Hepatocyte (in vitro differentiated cells): ENCODE measurements around the gene DGKI. TPM values are rescaled to one million over a fixed set of nuclear protein-coding genes. Genes with fewer than 3 reads are reported as not detected.

Experiments
- DNase-seq: peaks from one replicate; pipeline ENCODE4 v3.0.0-alpha.2; 2016; ENCODE audit warnings: low spot score
- H2AFZ ChIP-seq: fragments of 200-600 bp; sonication (generic); 2 replicates; pipeline ENCODE4 v1.6.0; 2016; ENCODE audit warnings: antibody characterized with exemption, mild to moderate bottlenecking
- H3K27ac ChIP-seq: fragments of 200-600 bp; sonication (generic); 2 replicates; pipeline ENCODE4 v1.5.1; 2016; ENCODE audit warnings: mild to moderate bottlenecking
- H3K27me3 ChIP-seq: fragments of 200-600 bp; sonication (generic); 2 replicates; pipeline ENCODE4 v1.6.1; 2016
- H3K36me3 ChIP-seq: fragments of 200-600 bp; sonication (generic); replicated peaks from 2 replicates; pipeline ENCODE4 v1.5.1; 2016; ENCODE audit warnings: low read depth; ENCODE audit not compliant: insufficient read depth
- H3K4me1 ChIP-seq: fragments of 200-600 bp; sonication (generic); 2 replicates; pipeline ENCODE4 v1.5.1; 2016; ENCODE audit warnings: mild to moderate bottlenecking, moderate library complexity; ENCODE audit not compliant: insufficient read depth
- H3K4me2 ChIP-seq: fragments of 200-600 bp; sonication (generic); 2 replicates; pipeline ENCODE4 v1.6.0; 2016
- H3K4me3 ChIP-seq: fragments of 200-600 bp; sonication (generic); 2 replicates; pipeline ENCODE4 v1.5.1; 2016; ENCODE audit warnings: mild to moderate bottlenecking
- H3K79me2 ChIP-seq: fragments of 200-600 bp; sonication (generic); 2 replicates; pipeline ENCODE4 v1.6.0; 2017; ENCODE audit warnings: mild to moderate bottlenecking
- H3K9me2 ChIP-seq: fragments of 200-600 bp; sonication (generic); replicated peaks from 2 replicates; pipeline ENCODE4 v1.6.0; 2017; ENCODE audit warnings: mild to moderate bottlenecking; ENCODE audit not compliant: insufficient read depth
- H3K9me3 ChIP-seq: fragments of 200-600 bp; sonication (generic); 2 replicates; pipeline ENCODE4 v1.5.1; 2016; ENCODE audit warnings: low read depth, mild to moderate bottlenecking
- H4K20me1 ChIP-seq: fragments of 200-600 bp; sonication (generic); 2 replicates; pipeline ENCODE4 v1.6.0; 2016; ENCODE audit warnings: mild to moderate bottlenecking; ENCODE audit not compliant: insufficient read depth, poor library complexity, severe bottlenecking
- EZH2 ChIP-seq: fragments of 200-600 bp; sonication (generic); IDR thresholded peaks from 2 replicates; pipeline ENCODE4 v1.6.1; 2016; ENCODE audit warnings: antibody characterized with exemption, mild to moderate bottlenecking, borderline replicate concordance
- EZH2phosphoT487 ChIP-seq: fragments of 200-600 bp; sonication (generic); IDR thresholded peaks from one replicate; pipeline ENCODE4 v1.6.1; 2018; ENCODE audit warnings: antibody characterized with exemption, mild to moderate bottlenecking, low read depth, moderate library complexity; ENCODE audit not compliant: unreplicated experiment, severe bottlenecking
- WGBS: methylation state at CpG from one replicate; pipeline ENCODE4 v1.1.6; 2016; ENCODE audit warnings: low lambda C conversion rate; ENCODE audit errors: missing lambda C conversion rate; 5-methylcytosine and 5-hydroxymethylcytosine counted together
- polyA plus RNA-seq: library from polyadenylated mRNA; unstranded; fragments of >200 nt; fragmentation: Nextera tagmentation; extraction: Ambion mirVana; gene quantifications from 2 replicates; pipeline ENCODE4 v1.2.1, GENCODE V29; 2016
- total RNA-seq: library from RNA; depleted of rRNA; stranded (reverse); fragments of >200 nt; gene quantifications from 2 replicates; pipeline ENCODE4 v1.2.3, GENCODE V29; 2014
- TF ChIP-seq, protein P1 (sequence below): fragments of 200-600 bp; sonication (generic); IDR thresholded peaks from 2 replicates; pipeline ENCODE4 v1.5.1; 2016; ENCODE audit warnings: antibody characterized with exemption, mild to moderate bottlenecking; ENCODE audit not compliant: poor library complexity

The DGKI gene
- total and polyA plus RNA-seq, 2 experiments from 2014 or later, result 0.47 to 1.8 TPM

DNA sequence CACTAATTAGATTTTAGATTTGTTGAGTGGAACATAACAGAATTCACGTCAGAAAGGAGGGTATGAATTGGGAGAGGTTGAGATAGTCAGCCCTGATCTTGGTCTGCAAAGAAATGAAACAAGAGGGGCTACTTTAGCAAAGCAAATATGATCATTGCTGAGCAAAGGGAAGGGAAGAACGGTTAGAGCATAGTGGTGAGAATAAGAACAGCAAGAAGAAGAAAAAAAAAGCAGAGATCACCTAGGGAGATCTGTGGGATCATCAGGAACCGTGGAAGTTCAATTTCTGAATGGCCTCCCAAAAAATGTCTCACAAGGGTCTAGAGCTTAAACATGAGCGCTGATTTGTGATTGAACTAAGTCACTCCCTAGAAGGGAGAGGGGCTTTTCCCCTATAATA is 156.1 kb downstream of the DGKI start:
- H3K9me2 ChIP-seq, result no peaks in the 10 kb centered on the region
- no peak for DNase-seq
- 79% methylated on average over 4 of the region's 4 CpGs for WGBS
- H3K4me2 ChIP-seq, result no peak overlapping the region
- no peaks in the 10 kb centered on the region for H3K36me3 ChIP-seq
- no peaks in the 10 kb centered on the region for H3K9me3 ChIP-seq
- no peaks in the 10 kb centered on the region for H3K79me2 ChIP-seq
- TF ChIP-seq EZH2phosphoT487, result no peak
- TF ChIP-seq EZH2, result no peak
- TF ChIP-seq, protein P1, sequence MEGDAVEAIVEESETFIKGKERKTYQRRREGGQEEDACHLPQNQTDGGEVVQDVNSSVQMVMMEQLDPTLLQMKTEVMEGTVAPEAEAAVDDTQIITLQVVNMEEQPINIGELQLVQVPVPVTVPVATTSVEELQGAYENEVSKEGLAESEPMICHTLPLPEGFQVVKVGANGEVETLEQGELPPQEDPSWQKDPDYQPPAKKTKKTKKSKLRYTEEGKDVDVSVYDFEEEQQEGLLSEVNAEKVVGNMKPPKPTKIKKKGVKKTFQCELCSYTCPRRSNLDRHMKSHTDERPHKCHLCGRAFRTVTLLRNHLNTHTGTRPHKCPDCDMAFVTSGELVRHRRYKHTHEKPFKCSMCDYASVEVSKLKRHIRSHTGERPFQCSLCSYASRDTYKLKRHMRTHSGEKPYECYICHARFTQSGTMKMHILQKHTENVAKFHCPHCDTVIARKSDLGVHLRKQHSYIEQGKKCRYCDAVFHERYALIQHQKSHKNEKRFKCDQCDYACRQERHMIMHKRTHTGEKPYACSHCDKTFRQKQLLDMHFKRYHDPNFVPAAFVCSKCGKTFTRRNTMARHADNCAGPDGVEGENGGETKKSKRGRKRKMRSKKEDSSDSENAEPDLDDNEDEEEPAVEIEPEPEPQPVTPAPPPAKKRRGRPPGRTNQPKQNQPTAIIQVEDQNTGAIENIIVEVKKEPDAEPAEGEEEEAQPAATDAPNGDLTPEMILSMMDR, result no peak
- no peak overlapping the region for H3K27ac ChIP-seq
- no peak overlapping the region for H2AFZ ChIP-seq
- H3K4me1 ChIP-seq, result no peaks in the 10 kb centered on the region
- peaks cover 58% of the 10 kb centered on the region for H3K27me3 ChIP-seq
- no peak overlapping the region for H3K4me3 ChIP-seq
- no peaks in the 10 kb centered on the region for H4K20me1 ChIP-seq

DNA sequence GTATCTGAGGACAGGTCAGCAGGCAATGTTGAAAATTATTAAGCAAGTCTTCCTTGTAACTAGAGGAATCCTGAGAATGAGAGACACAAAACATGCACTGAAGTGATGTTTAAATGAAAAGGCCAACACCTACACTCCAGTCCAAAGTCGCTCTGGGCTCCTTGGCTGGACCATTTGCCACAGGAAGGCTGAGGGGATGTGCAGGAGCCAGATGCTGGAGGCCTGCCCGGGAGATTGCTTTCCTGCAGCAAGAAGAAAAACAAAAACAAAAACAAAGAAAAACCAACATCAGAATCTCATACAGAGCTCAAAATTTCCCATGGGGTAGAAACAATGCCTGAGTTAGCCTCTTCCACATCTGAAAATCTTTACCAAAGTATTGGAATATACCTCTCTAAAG is 157.0 kb downstream of the DGKI start:
- Histone ChIP-seq H3K4me3 (no peak overlapping the region), H3K9me2 (no peaks in the 10 kb centered on the region), H3K27me3 (peaks cover 56% of the 10 kb centered on the region), H4K20me1 (no peaks in the 10 kb centered on the region), H3K27ac (no peak overlapping the region), H3K9me3 (no peaks in the 10 kb centered on the region), H3K4me1 (no peaks in the 10 kb centered on the region), H3K79me2 (no peaks in the 10 kb centered on the region), H3K4me2 (no peak overlapping the region), H2AFZ (no peak overlapping the region), H3K36me3 (no peaks in the 10 kb centered on the region)
- DNase-seq, result no peak
- WGBS, result 87% methylated on average over 2 of the region's 2 CpGs
- TF ChIP-seq EZH2phosphoT487 (no peak), EZH2 (no peak)
- TF ChIP-seq, protein P1, result no peak

DNA sequence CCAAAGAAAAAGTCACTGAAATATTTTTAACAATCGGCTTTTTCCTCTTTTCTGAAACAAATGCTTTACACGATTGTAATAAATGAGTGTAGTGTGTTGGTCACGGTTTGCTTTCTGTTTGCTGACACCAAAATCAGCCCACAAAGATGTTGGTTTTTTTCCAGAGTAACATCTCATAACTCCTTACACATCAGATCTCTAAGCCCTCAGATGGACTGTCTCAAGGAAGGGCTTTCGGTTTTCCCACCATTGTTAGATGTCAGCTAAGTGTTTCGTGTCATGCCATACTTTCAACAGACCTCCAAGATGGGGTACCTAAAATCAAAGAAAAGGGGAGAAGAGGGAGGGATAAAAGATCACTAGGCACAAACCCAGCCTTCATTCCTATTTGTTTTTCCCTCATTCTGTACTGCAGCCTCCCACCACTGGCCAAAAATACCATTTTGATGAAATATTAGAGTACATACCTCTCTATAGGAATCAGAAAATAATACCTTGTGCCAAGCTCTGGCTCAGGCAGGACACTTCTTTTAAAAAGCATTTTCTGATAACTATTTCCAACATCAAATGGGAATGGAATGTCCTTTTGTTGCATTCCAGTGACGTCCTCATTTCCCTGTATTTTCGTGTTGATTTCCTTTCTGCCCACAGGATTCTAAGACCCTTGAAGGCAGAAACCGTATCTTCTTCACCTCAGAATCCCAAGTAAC is 159.1 kb downstream of the DGKI start:
- no peak overlapping the region for H2AFZ ChIP-seq
- no peak overlapping the region for H3K4me2 ChIP-seq
- no peaks in the 10 kb centered on the region for H3K79me2 ChIP-seq
- H4K20me1 ChIP-seq, result no peaks in the 10 kb centered on the region
- TF ChIP-seq, protein P1, result no peak
- no peak for TF ChIP-seq EZH2phosphoT487
- no peak for TF ChIP-seq EZH2
- H3K36me3 ChIP-seq, result no peaks in the 10 kb centered on the region
- WGBS, result 89% methylated on average over 8 of the region's 8 CpGs
- peaks cover 54% of the 10 kb centered on the region for H3K27me3 ChIP-seq
- H3K27ac ChIP-seq, result no peak overlapping the region
- no peak for DNase-seq
- H3K4me3 ChIP-seq, result no peak overlapping the region
- no peaks in the 10 kb centered on the region for H3K4me1 ChIP-seq
- H3K9me3 ChIP-seq, result no peaks in the 10 kb centered on the region
- H3K9me2 ChIP-seq, result no peaks in the 10 kb centered on the region
